Right lobe of liver (tissue), 4 donors: ENCODE results near the gene PFDN5.

Experiments
- CTCF ChIP-seq, 4 donors: fragments of 200-600 bp in 3 of 4; fragments of 450-650 bp in 1 of 4; IDR thresholded peaks; one replicate each; pipeline versions ENCODE4 v1.5.1 to v1.8.0; 2016 to 2022; ENCODE audit warnings: antibody characterized with exemption in 4 of 4, mild to moderate bottlenecking in 2 of 4
- POLR2A ChIP-seq: fragments of 450-650 bp; IDR thresholded peaks from one replicate; pipeline ENCODE4 v1.6.1; 2017; ENCODE audit warnings: antibody characterized with exemption, mild to moderate bottlenecking
- donor health status: DM: no; HTN: no; CAD: no.
- donor health status: DM: no; HTN: no; CAD: no.
- donor health status: DM: no; HTN: yes; CAD: no.

- TF ChIP-seq CTCF (IDR thresholded peaks at IDR 0.05) (no peak), POLR2A (no peak)
These were observed 5.5 kb upstream of the PFDN5 start for GRCh38 chr12:53289891-53290290.
